Astrocyte of the cerebellum (primary cell): Measurements from ENCODE around the gene S100A2.

Source experiments
- DNase-seq: peaks from one replicate; pipeline ENCODE4 v3.0.0-alpha.2; 2011; ENCODE audit warnings: low read depth
- H3K4me3 ChIP-seq: 2 replicates; pipeline ENCODE4 v1.5.1; 2011; ENCODE audit warnings: mild to moderate bottlenecking, low read depth, low read length, moderate library complexity
- CTCF ChIP-seq: IDR thresholded peaks from 2 replicates; pipeline ENCODE4 v1.5.1; 2012; ENCODE audit warnings: low read length, low read depth, moderate library complexity, mild to moderate bottlenecking; ENCODE audit errors: missing control alignments
- in situ Hi-C: cut with HindIII; loops from 2 replicates; pipeline ENCODE4 v1.10.0; 2017; ENCODE audit warnings: low sequenced_read_pairs

The S100A2 gene

GRCh38 chr1:153560771-153561465 is 4.7 kb downstream of the S100A2 start:
- DNase-seq = no peak
- H3K4me3 ChIP-seq = no peak overlapping the region

GRCh38 chr1:153560241-153560640 is 5.4 kb downstream of the S100A2 start:
- no peak for TF ChIP-seq CTCF
- in situ Hi-C loops = no loop called here
- no peak overlapping the region for H3K4me3 ChIP-seq

More at GRCh38 chr1:153560771-153561465, 4.7 kb downstream of the S100A2 start:
- in situ Hi-C loops = no loop called here
- no peak for TF ChIP-seq CTCF

GRCh38 chr1:153557877-153558276 is 7.8 kb downstream of the S100A2 start:
- TF ChIP-seq CTCF = no peak
- in situ Hi-C loops = no loop called here
- H3K4me3 ChIP-seq = no peak overlapping the region
- no peak for DNase-seq

More at GRCh38 chr1:153560241-153560640, 5.4 kb downstream of the S100A2 start:
- no peak for DNase-seq

GRCh38 chr1:153556348-153556747 is 9.3 kb downstream of the S100A2 start:
- no peak for TF ChIP-seq CTCF
- in situ Hi-C loops = no loop called here

GRCh38 chr1:153553830-153554541 is 11.7 kb downstream of the S100A2 start:
- DNase-seq = no peak
- H3K4me3 ChIP-seq = no peak overlapping the region
- no peak for TF ChIP-seq CTCF
- in situ Hi-C loops = no loop called here

More at GRCh38 chr1:153556348-153556747, 9.3 kb downstream of the S100A2 start:
- no peak for DNase-seq
- H3K4me3 ChIP-seq = no peak overlapping the region

GRCh38 chr1:153553096-153553495 is 12.5 kb downstream of the S100A2 start:
- H3K4me3 ChIP-seq = no peak overlapping the region
- in situ Hi-C loops = no loop called here
- no peak for DNase-seq
- TF ChIP-seq CTCF = no peak
